Stimulated activated CD4-positive, alpha-beta T cell treated with anti-CD3 and anti-CD28 coated beads, TNF-alpha, amount 100 ng/mL, for 1 hour (primary cell): ENCODE results near the gene ECI1.
"Not testable (repeated sequence)": the region's sequence is repeated elsewhere in the genome, so short reads cannot be mapped to it uniquely, and the experiment has no call there.

Experiments
- DNase-seq, 3 donors: peaks; one replicate each; pipeline ENCODE4 v3.0.0-alpha.2; 2020; ENCODE audit warnings: low read depth in 3 of 3, low spot score in 1 of 3

ECI1 gene

DNA sequence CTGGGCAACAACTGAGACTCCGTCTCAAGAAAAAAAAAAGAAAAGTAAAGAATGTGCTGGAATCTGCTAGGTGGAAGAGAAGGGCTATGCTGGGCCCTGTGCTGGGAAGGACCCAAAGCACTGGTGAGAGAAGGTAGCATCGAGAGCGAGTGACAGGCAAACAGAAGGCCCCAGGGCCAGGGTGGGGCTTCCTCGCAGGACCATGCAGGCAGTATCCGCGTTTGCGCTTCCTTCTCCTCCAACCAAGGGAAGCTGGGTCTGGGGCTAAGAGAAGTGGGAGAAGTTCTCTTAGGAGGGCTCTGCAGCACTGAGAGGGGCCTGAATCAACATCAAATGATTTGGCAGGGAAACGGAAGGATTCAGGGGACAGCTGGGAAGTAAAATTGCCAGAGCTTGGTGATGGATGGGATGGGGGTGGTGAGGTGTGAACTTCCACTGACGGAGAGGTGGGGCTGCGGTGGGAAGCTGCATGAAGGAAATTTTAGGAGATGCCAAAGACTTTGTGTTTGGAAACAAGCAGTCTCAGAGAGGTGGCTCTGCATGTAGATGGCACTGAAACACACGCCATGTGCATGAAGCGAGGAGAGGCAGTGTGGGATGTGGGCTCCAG lies 5.2 kb upstream of the ECI1 start:
- DNase-seq, result no peak

DNA sequence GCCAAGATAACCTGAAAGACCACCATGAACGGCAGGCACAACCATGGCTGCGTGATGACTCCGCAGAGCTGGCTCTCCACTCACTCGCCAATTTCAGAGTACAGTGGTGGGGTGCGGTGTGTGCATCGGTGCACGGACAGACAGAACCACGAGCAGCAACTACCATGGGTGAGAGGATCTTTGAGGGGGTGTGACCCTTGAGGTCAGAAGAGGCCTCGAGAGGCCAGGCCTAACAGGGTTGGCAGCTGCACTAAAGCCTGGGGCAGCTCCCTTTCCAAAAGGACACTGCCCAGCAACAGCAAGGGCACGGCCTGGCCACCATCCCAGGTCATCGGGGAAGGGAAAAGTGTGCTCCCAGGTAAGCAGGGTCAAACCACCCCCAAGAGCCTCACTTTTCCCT lies 1.9 kb upstream of the ECI1 start:
- no peak for DNase-seq

DNA sequence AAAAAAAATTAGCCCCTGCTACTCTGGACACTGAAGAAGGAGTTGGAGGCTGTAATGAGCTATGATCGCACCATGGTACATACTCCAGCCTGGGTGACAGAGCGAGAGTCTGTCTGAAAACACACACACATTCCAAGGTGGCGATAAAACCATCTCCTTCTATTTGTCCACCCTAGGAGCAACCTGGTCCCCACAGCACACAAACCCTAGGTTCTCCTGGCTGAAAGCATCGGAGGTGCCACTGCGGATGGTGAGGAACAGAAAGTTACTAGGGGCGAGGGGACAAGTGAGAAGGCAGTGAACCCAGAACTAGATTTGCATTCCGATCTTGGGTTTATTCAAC lies 1.4 kb upstream of the ECI1 start:
- DNase-seq, result no peak

DNA sequence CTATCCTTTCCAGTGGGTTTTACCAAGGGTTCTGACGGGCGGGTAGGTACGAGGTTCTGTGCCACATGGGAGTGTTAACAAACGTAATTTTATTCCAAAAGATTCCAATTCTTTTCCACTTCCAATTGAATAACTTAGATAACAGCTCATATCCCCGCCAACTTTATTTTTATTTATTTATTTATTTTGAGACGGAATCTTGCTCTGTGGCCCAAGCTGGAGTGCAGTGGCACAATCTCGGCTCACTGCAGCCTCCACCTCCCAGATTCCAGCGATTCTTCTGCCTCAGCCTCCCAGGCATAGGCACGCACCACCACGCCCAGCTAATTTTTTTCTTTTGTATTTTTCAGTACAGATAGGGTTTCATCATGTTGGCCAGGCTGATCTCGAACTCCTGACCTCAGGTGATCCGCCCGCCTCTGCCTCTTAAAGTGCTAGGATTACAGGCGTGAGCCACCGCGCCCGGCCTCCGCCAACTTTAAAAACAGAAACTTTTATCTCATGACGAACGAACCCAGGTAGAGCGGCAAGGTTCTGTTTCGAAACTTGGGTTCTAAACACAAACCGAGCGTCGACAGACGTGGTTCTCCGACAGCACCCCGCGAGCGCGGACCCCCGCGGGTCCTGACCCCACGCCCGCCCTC lies 613 bp downstream of the ECI1 start:
- no peak for DNase-seq

DNA sequence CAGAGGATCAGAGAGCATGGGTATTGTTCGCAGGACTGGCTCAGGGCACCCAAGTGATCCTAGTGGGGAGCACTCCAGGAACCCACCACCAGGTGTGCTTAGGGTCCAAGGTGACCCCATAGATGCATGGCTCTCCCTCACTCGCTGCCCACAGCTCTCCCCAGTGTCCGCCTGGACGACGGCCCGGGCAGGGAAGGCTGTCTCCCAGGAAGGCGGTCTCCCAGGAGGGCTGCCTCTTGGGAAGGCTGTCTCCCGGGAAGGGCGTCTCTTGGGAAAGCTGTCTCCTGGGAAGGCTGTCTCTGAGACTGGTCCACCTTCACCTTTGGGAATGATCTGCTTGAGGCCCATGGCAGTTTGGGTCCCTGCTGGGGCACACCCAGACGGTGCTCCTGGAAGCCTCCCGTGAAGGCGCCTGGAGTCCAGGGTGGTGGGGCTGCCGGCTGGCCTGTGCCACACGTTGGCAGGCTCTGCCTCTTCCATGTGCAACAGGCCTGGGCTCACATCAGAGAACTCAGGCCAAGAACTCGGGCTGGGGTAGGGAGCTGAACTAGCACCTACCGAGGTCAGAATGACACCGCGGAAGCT lies 5.0 kb downstream of the ECI1 start:
- no peak for DNase-seq

DNA sequence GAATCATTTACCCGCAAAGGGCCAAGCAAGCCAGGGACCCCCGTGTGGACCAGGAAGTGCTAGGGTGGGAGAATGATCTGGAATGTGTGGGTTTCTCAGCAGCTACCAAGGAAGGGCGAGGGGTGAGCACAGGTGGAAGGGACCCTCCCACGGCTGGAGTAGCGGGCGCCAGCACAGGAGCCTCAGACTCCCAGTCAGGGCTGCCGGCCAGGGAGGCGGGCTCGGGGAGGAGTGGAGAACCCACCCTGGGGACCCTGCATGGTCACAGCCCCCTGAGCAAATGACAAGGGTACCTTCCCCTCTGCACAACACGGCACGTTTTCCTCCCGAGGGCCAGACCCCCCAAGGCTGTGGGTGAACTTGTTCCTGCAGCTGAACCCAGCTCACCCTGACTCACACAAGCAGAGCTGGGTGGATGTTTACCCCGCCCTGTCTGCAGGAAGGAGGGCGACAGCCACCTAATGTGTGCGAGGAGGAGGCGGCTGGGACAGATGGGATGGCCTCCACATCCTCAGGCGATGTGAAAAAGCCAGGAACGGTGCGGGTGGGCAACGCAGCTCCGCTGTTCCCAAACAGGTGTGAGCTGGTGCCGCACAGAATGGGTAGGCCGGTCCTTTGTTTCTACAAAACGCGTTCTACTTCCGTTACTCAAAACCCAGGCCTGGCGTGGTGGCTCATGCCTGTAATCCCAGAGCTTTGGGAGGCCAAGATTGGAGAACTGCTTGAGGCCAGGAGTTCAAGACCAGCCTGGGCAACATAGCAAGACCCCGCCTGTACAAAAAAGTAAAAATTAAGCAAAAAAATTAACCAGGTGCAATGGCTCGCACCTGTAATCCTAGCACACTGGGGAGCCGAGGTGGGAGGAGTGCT lies 6.2 kb downstream of the ECI1 start:
- no peak for DNase-seq

DNA sequence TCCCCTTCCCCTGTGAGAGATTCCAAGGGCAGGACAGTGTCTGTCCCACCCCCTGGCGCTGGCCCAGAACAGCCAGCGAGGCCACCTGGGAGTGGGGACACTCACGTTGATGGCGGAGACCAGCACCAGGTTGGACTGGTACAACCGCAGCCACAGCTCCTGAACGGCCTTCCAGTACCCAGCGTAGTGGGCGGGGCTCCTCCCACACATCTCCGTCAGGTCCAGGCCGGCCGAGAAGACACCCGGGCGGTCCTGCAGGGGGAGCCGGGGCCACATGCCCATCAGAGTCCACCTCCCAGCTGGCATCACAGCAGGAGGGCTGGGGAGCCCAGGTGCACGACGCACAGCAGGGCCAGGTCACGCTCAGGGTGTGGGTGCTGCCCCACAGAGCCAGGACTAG lies 7.1 kb downstream of the ECI1 start:
- no peak for DNase-seq

DNA sequence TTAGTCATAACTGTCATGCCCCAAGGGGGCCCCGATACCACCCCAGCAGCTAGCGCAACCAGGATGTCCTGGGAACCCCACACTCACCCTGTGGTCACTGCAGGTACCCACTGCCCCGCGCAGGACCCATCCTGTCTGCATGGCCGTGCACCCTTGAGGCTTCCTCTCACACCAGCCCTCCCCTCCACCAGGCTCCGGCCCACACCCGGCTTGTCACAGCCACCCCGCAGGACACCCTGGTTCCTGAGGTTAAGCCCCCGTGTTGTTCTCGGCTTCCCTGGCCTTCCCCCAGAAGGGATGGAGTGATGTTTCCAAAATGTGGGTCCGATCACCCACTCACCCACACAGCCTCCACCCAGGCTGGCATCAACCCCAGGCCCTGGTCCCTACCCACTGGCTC lies 7.6 kb downstream of the ECI1 start:
- DNase-seq, result no peak

DNA sequence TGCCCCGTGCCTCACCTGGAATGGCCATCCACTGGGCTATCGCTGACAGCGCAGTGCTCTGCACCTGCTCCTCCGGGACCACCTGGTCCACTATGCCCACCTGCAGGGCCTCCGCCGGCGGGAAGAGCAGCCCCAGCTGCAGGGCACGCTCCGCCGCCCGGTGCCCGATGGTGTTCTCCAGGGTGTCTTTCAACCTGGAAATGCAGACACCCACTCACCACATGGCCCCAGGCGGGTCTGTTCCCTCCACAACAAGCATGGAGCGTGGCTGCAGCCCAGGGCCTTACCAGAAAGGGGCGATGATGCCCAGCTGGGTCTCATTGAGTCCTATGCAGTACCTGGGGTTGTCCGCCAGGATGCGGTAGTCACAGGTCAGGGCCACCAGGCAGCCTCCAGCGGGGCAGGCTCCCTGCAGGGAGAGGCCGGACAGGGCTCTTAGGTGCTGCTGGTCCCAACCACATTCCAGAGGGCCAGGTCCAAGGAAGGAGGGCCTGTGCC lies 8.3 kb downstream of the ECI1 start:
- DNase-seq, result no peak

DNA sequence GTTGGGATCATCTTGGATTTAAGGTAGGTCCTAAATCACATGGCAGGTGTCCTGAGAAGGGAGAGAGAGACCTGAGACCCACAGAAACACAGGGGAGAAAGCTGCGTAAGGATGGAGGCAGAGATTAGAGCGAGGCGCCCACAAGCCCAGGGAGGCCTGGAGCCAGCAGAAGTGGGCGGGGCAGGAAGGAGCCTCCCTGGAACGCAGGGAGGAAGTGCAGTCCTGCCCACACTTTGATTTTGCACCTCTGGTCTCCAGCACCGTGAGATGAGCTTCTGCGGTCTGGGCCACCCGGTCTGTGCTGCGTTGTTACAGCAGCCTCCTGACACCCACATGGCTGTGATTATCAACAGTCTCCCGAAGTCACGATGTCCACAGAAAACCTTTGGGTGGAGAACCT lies 8.8 kb downstream of the ECI1 start:
- DNase-seq, result no peak

DNA sequence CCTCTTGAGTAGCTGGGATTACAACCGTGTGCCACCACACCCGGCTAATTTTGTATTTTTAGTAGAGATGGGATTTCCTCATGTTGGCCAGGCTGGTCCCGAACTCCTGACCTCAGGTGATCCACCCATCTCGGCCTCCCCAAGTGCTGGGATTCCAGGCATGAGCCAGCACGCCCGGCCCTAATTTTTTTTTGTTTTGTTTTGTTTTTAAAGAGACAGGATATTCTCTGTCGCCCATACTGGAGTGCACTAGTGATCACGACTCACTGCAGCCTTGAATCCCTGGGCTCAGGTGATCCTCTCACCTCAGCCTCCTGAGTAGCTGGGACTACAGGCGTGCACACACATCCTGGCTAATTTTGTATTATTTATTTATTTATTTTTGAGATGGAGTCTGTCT lies 11.1 kb downstream of the ECI1 start:
- not testable (repeated sequence) for DNase-seq

DNA sequence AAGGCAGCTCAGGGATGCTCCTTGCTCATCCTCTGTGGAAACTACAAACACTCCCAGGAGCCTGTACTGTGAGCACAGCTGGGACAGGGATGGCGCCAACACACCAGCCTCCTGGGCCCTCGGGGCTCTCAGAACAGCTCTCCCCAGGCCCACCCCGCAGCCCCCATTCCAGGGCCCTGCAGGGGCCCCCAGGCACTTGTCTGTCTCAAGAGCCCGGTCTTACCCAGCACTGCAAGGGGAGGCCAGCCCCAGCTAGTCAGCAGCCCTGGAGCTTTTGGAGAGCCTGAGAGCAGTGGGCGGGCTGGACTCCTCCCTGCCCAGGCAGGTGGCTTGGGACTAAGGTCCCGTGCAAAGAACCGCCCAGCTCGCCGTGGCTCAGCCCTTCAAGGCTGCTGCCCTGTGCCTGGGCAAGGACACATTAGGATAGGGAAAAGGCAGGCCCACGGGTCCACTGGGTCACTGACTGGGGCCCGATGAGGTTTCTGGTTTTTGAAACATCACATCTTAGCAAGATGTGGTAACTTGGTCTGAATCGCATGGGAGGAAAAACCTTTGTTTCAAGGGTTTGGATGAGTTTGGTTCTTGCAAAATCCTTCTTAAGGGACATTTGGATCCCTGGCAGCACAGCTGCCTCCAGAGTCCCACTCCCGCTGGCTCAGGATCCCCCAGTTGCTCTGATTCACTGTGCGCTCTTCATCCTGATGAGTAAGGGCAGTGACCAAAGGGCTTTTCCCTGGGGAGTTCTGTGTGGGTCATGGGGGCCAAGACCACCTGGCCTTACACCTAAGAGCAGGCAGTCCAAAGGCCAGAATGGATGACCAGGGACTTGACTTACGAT lies 12.3 kb downstream of the ECI1 start:
- DNase-seq, result no peak

DNA sequence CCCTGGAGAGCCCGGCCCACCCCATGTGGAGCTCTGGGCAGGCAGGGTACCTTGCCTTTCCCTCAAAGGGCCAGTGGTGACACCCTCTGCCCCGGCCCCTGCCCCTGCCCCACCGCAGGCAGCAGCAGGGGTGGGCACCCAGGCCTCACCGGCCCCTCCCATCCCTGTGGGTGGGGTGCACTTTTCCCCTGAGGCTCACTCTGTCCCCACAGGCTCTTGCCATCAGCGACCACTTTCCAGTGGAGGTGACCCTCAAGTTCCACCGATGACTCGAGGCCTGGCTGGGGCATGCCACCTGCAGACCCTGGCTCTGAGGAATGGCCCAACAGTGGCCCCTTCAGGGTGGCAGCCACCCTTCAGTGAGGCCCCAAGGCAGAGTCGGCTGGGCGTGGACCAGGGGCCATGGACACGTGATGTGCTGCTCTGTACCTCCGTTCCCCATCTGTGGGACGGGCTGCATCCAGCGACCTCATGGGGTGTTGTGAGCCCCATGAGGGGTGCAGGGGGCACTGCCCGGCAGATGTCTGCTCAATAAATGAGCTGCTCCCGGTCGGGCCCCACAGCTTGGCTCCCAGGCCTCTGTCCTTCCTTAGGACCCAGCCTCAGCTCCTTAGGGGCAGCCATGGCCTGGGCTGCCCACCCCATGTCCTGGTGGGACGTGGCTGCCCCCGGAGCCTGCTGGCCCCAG lies 13.1 kb downstream of the ECI1 start:
- no peak for DNase-seq

DNA sequence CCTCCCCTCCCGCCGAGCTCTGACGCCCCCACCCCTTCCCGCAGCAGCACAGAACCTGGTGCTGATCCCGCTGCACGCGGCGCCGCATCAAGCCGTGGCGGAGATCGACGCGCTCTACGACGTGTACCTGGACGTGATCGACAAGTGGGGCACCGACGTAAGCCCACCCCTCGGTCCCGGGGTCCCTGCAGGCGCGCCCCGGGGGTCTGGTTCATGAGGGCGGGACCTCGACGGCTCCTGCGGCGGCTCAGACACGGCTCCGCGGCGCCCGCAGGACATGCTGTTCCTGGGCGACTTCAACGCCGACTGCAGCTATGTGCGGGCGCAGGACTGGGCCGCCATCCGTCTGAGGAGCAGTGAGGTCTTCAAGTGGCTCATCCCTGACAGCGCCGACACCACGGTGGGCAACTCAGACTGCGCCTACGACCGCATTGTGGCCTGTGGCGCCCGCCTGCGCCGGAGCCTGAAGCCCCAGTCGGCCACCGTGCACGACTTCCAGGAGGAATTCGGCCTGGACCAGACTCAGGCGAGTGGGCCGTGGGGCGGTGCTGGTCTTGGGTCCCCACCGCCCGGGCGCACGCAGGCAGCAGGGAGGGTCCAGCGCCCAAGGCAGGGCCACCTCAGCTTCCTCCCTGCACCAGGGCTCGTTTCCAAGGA lies 13.8 kb downstream of the ECI1 start:
- DNase-seq, result no peak

DNA sequence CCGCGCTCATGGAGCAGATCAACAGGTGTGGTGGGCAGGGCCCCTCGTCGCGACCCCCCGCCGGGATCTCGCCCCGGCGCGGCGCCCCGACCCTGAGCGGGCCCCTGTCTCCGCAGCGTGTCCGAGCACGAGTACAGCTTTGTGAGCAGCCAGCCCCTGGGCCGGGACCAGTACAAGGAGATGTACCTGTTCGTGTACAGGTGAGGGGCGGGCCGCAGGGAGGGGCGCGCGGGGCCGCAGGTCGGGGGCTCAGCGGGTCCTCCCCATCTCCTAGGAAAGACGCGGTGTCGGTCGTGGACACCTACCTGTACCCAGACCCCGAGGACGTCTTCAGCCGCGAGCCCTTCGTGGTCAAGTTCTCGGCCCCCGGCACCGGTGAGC lies 14.3 kb downstream of the ECI1 start:
- no peak for DNase-seq

DNA sequence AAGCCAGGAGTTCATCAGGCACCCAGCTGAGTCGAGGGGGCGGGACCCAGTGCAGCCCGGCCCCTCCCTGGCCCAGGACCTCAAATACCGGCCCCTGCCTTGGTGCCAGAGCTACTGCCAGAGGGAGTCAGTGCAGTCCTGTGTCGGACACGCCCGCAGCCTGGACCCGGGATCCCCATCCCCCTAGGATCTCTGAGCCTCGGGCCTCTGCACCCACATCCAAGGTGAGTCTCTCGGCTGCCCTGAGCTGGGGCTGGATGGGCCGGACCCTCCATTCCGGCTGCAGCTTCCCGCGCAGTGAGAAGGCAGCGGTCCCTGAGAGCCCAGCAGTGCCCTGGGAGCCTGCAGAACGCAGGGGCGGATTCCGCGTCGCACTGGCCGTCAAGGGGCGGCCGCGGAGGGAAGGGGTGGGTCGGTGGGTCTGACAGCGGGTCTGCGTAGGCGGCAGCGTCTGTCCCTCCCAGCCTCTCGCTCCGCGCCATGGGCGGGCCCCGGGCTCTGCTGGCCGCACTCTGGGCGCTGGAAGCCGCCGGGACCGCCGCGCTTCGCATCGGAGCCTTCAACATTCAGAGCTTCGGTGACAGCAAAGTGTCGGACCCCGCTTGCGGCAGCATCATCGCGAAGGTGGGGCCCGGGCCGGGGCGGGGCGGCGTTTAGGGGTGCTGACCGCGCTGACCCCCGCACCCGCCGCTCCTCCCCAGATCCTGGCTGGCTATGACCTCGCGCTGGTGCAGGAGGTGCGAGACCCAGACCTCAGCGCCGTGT lies 14.9 kb downstream of the ECI1 start, which contains the start of gene DNASE1L2:
TSS of gene DNASE1L2 (plus strand) at position 108 of the 765 bp plus-strand sequence. CDS start at position 481, 373 bp downstream.
- DNase-seq, result no peak

DNA sequence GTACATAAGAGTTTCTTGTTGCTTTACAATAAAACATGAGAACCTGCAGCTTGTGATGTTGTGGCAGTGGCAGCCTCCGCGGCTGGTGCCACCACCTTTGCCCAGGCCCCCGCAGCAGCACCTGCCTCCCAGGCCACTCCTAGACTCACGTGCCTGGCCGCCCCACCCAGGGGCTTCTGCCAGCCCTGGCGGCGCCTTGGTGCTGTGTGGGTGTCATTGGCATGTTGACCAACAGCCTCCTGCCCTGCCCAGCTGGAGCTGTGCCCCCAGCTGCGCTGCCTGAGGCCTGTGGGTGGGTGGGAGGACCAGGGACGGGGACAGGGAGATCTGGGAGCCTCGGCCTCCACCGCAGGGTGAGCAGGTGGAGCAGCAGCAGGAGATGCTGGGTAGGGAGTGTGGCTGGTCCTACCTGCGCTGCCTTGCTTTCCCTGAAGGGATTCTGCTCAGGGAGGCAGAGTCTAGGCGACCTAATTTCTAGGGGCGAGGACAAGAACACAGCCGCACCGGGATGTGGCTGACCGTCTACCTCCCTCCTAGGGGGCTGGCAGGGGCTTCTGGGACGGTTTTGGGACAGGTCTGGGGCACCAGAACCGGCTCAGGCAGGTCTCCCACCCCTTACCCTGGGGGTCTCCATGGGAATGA lies 15.6 kb downstream of the ECI1 start:
- DNase-seq, result no peak

DNA sequence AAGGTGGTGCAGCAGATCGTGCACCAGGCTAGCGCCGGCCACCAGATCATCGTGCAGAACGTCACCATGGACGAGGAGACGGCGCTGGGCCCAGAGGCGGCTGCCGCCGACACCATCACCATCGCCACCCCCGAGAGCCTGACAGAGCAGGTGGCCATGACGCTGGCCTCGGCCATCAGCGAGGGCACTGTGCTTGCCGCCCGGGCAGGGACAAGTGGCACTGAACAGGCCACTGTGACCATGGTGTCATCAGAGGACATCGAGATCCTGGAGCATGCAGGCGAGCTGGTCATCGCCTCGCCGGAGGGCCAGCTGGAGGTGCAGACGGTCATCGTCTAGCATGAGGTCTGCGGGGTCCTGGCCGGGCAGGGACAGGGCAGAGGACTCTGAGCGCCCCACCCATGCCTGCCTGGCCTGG lies 16.1 kb downstream of the ECI1 start:
- DNase-seq, result no peak

DNA sequence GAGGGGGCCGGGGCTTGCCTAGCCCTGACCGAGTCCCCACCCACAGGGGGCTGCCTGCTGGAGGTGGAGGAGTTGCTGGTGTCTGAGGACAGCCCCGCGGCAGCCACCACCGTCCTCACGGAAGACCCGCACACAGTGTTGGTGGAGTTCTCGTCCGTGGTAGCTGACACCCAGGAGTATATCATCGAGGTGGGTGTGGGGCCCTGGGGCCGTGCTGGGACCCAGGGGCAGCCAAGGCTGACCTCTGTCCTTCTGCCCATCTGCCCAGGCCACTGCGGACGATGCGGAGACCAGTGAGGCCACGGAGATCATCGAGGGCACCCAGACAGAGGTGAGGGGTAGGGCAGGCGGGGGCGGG lies 16.6 kb downstream of the ECI1 start:
- no peak for DNase-seq
